HG02885 (cell line): Measurements from ENCODE around the gene ASCC1.

Experiments used
- ATAC-seq: cut with Tn5 transposase; IDR thresholded peaks from one replicate; pipeline ENCODE4 v1.9.1; 2021; ENCODE audit warnings: mild to moderate bottlenecking; ENCODE audit not compliant: unreplicated experiment, poor library complexity

ASCC1 gene

DNA sequence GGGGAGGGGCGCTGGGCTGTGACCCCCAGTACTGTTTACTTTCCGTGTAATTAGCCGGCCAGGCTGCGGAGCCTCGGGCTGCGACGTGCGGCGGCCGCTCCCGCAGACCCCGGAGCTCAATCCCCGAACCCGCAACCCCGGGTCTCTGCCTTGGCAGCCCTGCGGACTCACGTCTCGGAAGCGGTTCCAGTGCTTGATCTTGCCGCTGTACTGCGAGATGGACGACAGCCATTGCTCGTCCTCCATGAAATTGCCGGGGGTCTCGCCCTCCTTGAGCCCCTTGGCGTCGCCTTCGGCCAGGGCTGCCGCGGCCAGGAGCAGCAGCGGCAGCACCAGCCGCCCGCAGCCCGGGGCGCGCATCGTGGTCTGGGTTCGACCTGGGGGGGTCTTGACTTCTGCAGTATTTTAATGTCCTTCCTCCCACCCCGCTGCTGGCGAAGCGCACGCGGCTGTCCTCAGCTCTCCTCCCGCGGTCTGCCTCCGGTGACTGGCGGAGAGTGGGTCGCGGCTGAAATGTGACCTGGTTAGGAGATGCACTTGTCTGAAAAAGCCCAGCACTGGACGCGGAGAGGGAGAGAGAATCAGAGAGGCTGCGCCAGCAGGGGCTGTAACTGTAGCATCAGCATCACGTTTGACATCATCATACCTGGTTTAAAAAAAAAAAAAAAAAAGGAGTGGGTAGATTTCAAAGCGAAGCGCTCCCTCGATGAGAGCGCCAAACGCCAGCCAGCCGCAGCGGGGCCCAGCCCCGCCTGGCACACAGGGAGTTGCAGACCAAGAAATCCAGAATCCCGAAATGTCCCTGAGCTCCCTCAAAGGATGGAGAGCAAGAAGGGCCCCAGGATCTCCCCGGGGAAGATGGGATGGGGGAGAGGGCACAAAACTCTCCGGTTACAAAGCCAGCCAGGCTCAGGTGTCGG lies 127.8 kb downstream of the ASCC1 start, which contains the start of gene SPOCK2:
Gene SPOCK2 (minus strand): TSS at position 583 of the 920 bp plus-strand sequence. CDS start 223 bp downstream, at position 360.
- no peak for ATAC-seq

- ATAC-seq = no peak
These were observed 128.6 kb downstream of the ASCC1 start for GRCh38 chr10:72087392-72087968.

GRCh38 chr10:72086466-72087391 lies 129.3 kb downstream of the ASCC1 start:
- no peak for ATAC-seq

DNA sequence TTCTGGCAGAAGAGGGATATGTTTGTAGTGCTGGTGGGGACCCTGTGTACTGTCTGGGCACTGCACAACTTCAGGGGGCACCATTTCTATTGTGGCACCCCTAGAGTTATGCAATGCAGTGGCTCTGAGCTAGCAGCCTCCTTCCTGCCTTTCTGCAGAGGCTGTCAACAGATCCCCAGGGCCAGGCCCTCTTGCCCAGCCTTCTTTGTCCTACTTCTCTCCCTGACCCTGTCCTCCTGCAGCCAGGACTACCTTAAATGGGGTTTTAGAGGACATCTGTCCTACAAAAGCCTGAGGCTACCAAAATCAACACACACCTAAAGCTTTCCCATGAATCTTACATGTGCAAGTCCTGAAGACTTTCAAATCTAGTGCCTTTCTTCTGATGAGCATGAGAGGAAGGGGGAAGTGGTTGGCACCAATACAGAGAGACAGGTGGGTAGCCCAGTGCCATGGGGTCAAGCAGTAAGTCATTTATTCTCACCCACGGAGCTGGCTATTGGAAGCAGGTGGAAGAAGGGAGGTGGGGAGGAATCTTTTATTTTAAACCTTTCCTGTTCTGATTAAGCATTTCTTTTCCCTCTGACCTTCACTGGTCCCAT lies 130.1 kb downstream of the ASCC1 start:
- no peak for ATAC-seq

GRCh38 chr10:72085166-72085565 lies 130.9 kb downstream of the ASCC1 start:
- no peak for ATAC-seq

DNA sequence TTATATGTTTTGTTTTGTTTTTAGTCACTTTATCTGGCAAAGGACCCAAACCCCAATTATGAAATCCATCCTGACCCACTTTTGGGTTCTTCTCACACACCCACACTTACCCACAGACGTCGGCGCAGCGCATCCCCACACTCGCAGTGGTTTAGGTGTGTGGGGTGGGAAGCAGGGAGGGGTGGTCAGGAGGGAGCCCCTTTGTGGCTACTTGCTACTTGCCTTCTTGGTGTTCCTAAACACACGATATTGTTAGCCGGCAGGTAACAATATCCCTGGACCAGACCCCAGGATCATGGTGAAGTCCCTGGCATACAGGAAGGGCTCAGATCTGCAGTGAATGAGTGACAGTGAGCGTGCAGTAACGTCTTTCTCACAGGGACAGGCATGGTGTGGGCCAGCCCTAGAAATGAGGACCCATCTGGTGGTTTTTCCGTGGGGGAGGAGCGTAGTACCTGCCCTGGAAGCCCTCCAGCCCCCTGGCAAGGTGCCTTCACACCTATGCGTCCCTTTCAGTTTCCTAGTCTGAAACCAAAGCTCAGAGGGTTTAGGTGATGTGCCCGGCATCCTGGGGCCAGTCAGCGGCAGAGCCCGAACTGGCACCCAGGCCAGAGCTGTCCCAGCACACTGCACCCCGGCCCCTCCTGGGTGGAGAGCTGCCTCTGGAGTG lies 132.2 kb downstream of the ASCC1 start:
- no peak for ATAC-seq

- no peak for ATAC-seq
These were observed 133.0 kb downstream of the ASCC1 start for GRCh38 chr10:72082856-72083789.

DNA sequence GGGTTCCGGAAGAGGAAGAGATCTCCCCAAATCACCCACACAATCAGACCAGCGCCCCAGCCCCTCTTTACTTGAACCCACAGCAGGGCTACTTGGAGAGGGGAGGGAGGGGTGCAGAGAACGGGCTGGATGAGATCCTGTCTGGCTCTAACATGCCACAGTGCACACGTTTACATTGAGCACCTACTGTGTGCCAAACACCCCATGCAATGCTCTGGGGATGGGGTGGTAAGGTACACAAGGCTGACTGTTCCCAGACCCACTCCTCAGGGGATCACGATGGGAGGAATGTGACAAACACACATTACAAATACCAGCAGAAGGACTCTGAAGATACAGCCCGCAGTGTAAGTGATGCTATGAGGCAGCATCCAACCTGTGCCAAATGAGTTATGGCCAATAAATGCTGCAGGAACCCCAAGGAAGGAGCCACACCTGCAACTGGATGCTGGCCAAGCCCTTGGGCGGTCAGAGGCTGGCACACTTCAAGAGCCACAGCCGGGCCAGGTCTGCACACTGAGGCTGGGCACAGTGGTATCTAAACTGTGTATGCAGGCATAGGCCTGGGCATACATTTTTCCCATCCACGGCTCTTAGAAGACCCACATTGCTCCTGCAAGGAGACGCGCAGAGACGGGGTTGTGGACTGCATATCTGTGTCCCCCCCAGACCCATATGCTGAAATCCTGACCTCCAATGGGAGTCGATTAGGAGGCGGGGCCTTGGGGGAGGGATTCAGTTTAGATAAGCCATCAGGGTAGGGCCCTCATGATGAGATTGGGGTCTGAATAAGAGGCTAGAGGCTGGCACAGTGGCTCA lies 134.1 kb downstream of the ASCC1 start:
- ATAC-seq = no peak

GRCh38 chr10:72081210-72081609 lies 134.9 kb downstream of the ASCC1 start:
- ATAC-seq = no peak

DNA sequence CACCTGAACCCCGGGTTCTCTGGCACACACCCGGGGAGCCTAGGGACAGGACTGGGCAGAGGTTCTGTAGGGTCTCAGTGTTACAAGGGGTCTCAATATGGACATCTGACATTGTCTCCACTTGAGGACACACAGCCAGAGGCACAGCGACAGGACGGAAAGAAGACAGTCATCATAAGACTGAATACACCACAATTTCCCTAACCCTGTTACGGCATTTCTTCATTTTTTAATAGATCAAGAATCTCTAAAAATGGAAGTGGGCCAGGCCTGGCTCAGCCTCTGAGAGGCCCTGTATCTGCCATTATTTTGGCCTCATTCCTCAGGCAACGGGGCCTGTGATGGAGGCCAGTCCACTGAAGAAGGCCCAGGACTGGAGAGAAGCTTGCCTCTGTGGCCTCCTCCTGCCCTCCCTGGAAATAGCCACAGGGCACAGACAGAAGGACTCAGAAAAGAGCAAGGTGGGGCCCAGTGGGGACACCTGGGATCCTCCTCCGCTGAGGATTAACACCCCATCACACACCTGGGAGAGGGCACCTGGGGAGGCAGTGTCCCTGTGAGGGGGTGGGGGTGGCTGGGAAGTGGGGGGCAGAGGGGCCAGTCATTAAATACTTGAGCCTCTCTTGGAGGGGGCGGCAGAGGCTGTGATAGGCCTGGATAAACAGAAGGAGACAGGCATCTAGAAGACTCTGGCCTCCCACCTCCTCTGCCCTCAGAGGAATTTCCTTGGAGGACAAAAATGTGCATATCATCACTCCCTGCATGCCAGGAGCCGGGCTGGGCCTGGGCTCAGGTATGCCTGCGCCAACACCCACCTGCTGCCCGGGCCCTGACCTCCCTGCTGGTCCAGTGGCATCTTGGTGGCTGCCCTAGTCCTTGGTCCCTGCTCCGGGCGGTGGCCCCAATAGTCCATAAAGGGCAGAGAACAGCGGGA lies 135.8 kb downstream of the ASCC1 start:
- ATAC-seq = no peak

DNA sequence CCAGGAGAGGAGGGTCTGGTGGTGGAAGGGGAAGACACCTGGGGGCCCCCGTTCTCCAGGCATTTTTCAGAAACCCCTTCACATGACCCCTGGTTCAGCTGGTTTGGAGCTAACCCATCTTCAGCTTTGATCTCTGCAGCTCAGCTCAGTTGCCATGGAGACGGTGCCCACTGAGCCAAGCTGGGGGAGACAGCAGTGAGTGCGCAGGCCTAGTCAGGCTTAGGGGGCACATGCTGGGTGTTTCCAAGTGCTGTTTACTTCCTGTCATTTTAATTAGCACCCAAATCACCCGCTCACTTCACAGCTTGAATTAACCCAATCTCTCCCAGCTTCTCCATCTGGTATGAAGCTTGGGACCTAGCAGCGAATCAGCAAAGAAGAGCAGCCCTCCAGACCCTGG lies 136.7 kb downstream of the ASCC1 start:
- no peak for ATAC-seq

DNA sequence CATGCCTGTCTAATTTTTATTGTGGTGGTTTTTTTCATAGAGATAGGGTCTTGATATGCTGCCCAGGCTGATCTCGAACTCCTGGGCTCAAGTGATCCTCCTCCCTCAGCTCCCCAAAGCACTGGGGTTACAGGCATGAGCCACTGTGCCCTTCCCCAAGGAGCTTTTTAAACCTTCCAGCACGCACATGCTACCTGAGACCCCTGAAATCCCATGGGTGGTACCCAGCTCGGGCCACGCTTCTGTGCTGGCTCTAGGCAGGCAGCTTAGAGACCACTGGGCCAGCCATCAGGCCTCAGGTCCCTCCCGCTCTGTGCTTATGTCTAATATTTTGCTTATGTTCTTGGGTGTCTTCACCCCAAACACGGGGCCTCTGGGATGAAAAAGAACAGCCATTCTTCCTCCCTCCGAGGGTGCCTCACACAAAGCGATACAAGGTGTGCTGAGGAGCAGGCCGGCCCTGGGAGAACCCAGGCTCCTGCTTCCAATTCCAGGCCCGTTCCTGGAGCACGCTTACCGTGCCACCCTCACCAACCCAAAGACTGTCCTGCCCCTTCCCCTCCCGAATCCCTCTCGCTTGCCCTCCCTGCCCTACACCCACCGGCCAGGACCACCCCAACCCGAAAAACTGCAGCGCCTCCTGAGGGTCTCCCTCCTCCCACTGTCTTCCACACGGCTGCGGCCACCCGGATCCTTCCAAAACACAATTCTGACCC lies 138.6 kb downstream of the ASCC1 start:
- no peak for ATAC-seq

DNA sequence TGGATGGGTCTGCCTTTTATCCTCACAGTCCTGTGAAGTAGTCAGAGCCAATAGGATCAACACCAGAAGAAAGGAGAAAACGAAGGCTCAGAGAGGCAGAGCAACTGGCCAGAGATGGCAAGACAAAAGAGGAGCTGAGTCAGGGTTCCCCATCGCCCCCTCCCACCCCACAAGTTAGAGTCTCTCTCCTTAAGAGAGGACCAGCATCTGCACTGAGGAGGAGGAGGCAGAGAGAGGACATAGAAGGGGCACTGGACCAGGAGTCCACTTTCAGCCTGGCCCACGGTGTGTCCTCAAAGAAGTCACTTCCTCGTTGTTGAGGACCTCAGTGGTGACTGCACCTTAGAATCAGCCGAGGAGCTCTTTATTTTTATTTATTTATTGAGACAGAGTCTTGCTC lies 139.3 kb downstream of the ASCC1 start:
- ATAC-seq = no peak

DNA sequence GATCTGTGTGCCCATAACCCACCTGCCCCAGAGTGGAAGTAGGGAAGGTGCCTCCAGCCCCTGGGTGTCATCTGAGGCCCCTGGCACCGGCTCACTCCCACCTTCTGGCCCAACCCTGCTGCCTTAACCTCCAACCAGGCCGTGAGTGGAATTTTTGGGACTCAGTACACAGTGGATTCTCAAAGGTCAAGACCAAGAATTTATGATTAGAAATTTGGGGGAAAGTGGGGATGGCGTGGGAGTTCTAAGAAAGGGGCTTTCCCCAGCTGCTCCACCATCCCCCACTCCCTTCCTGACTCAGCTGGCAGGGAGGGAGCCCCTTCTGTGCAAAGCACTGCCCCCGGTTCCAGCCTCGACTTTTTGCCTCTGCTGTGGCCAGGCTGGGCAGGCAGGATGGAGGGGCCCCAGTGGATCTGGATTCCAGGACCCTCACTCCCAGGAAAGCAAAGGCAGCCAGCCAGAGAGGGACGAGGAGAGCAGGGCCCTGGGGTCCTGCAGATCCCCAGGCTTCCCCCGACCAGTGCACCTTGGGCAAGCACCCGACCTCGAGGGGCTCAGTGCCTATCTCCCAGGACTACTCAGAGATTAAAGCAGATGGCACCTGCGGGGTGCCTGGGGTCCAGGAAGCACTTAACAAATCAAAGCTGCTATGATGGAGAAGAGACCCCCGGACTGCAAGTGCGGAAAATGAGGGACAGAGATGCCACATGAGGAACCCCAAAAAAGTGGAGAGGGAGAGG lies 140.5 kb downstream of the ASCC1 start:
- no peak for ATAC-seq

GRCh38 chr10:72074574-72075375 lies 141.3 kb downstream of the ASCC1 start:
- no peak for ATAC-seq
